Measurements from ENCODE around the gene LMNTD1.

The LMNTD1 gene

GRCh38 chr12:25482625-25483024 lies 70.5 kb downstream of the LMNTD1 start:
- Histone ChIP-seq H3K27me3 (ENCODE audit: insufficient read depth, low read depth, severe bottlenecking) (no peaks in the 10 kb centered on the region), H3K27ac (no peak overlapping the region), H3K4me3 (ENCODE audit: low read depth, low read length) (no peak overlapping the region), H3K9me3 (ENCODE audit: severe bottlenecking) (no peaks in the 10 kb centered on the region), H3K36me3 (no peaks in the 10 kb centered on the region)
- TF ChIP-seq CTCF (IDR thresholded peaks at IDR 0.05; ENCODE audit: low read depth, low read length): no peak
- no peak for DNase-seq

DNA sequence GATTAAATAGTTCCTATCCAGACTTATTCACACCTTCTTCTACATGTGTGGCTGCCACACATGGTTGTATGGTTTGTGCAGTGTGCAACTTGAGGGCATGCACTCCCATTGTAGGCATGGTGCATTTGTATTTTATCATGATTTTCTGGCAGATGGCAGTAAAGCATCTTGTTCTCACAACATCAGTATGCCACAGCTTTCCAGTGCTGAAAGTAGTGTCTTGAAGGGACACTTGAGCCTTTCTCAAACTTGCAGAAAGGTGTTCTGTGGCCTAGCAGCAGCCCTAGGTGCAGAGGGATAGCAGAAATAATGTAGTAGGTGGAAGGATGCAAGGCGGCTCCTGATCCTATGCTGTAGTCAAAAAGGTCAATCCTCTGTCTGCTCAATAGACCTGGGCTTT lies 72.9 kb downstream of the LMNTD1 start:
- no peak for TF ChIP-seq CTCF (IDR thresholded peaks at IDR 0.05; ENCODE audit: low read depth, low read length)
- no peak for DNase-seq
- H3K27ac ChIP-seq: no peak overlapping the region

DNA sequence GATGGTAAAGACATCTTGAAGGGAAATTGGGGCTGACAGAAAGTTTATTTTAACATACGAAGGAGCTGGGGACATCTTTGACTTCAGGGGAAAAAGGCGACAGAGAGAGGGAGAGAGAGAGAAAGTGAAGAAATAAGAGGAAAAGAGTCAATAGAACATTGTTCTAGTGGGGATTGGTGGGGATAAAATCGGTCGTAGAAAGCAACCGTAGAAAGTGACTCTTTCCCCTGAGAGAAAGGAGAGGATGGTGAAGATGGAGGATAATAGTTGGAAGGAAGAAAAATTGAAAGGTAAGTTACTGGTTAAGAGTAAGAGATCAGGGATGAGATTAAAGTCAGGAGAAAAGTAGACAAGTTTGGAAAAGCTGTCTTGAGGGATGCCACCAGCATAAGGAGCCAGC lies 75.9 kb downstream of the LMNTD1 start:
- Histone ChIP-seq H3K9me3 (ENCODE audit: severe bottlenecking) (no peaks in the 10 kb centered on the region), H3K4me3 (ENCODE audit: low read depth, low read length) (no peak overlapping the region), H3K27me3 (ENCODE audit: insufficient read depth, low read depth, severe bottlenecking) (no peaks in the 10 kb centered on the region), H3K27ac (no peak overlapping the region), H3K36me3 (no peaks in the 10 kb centered on the region)
- TF ChIP-seq CTCF (IDR thresholded peaks at IDR 0.05; ENCODE audit: low read depth, low read length): no peak
- DNase-seq: no peak

More for the DNA sequence above, 72.9 kb downstream of the LMNTD1 start:
- Histone ChIP-seq H3K27me3 (ENCODE audit: insufficient read depth, low read depth, severe bottlenecking) (no peaks in the 10 kb centered on the region), H3K36me3 (no peaks in the 10 kb centered on the region), H3K9me3 (ENCODE audit: severe bottlenecking) (no peaks in the 10 kb centered on the region), H3K4me3 (ENCODE audit: low read depth, low read length) (no peak overlapping the region)

DNA sequence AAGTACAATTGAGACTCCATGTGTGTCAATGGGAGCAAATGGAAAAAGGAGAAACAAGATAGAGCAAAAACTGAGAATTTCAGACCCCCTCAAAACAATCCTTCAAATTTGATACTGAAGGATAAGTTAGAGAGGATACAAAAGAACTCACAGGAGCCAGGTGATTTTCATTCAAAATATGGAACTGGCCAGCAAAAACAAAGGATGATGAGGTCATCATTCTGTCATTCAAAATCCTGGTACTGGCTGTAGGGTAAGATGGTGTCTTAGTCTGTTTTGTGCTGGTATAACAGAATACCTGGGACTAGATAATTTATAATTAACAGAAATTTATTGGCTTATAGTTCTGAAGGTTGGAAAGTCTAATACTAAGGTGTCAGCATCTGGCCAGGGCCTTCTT lies 80.6 kb downstream of the LMNTD1 start:
- Histone ChIP-seq H3K4me3 (ENCODE audit: low read depth, low read length) (no peak overlapping the region), H3K27ac (no peak overlapping the region), H3K27me3 (ENCODE audit: insufficient read depth, low read depth, severe bottlenecking) (no peaks in the 10 kb centered on the region), H3K9me3 (ENCODE audit: severe bottlenecking) (no peaks in the 10 kb centered on the region), H3K36me3 (no peaks in the 10 kb centered on the region)
- DNase-seq: no peak
- no peak for TF ChIP-seq CTCF (IDR thresholded peaks at IDR 0.05; ENCODE audit: low read depth, low read length)

- no peak for DNase-seq
These were observed 83.2 kb downstream of the LMNTD1 start for GRCh38 chr12:25469861-25470260.

More at GRCh38 chr12:25469861-25470260, 83.2 kb downstream of the LMNTD1 start:
- Histone ChIP-seq H3K27me3 (ENCODE audit: insufficient read depth, low read depth, severe bottlenecking) (no peaks in the 10 kb centered on the region), H3K27ac (no peak overlapping the region), H3K9me3 (ENCODE audit: severe bottlenecking) (no peaks in the 10 kb centered on the region), H3K4me3 (ENCODE audit: low read depth, low read length) (no peak overlapping the region), H3K36me3 (no peaks in the 10 kb centered on the region)
- TF ChIP-seq CTCF (IDR thresholded peaks at IDR 0.05; ENCODE audit: low read depth, low read length): no peak

Data from WERI-Rb-1 (cell line).